Adrenal gland (tissue), 5 donors: ENCODE results near the gene ATF6.

Experiments used
- POLR2A ChIP-seq, 2 donors: fragments of 450-650 bp; IDR thresholded peaks; one replicate each; pipeline ENCODE4 v1.6.1; 2017; ENCODE audit warnings: antibody characterized with exemption in 2 of 2, mild to moderate bottlenecking in 2 of 2, moderate library complexity in 1 of 2
- TF ChIP-seq, protein P1 (sequence below), 6 experiments: fragments of 450-650 bp in 4 of 6; fragments of 200-600 bp in 2 of 6; sonication (generic) in 1 of 6; IDR thresholded peaks; 1 replicate in 5 of 6; 2 replicates in 1 of 6; pipeline versions ENCODE4 v1.5.1 to v1.8.0; 2016 to 2021; ENCODE audit warnings: antibody characterized with exemption in 6 of 6, mild to moderate bottlenecking in 2 of 6, moderate library complexity in 1 of 6
- donor health status: DM: no; HTN: no; CAD: no.

DNA sequence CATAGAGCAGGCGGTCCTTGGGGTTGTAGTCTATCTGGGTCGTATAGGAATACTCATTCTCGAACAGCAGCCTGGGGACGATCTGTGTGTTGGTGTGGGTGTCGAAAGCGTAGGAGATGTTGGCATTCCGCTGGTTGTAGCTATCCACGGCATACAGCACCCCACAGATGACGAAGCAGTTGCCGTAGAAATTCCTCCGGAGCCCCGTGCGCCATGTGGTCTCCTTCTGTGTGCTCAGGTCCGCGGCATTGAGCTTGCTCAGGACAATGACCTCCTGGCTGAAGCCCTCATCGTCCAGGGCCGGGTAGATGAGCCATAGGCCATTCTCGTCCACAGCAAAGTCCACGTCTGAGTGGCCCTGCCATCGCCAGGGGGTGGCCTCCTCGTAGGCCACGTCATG is 217.6 kb downstream of the ATF6 start:
- no peak for TF ChIP-seq POLR2A (IDR thresholded peaks at IDR 0.05)
- TF ChIP-seq, protein P1, sequence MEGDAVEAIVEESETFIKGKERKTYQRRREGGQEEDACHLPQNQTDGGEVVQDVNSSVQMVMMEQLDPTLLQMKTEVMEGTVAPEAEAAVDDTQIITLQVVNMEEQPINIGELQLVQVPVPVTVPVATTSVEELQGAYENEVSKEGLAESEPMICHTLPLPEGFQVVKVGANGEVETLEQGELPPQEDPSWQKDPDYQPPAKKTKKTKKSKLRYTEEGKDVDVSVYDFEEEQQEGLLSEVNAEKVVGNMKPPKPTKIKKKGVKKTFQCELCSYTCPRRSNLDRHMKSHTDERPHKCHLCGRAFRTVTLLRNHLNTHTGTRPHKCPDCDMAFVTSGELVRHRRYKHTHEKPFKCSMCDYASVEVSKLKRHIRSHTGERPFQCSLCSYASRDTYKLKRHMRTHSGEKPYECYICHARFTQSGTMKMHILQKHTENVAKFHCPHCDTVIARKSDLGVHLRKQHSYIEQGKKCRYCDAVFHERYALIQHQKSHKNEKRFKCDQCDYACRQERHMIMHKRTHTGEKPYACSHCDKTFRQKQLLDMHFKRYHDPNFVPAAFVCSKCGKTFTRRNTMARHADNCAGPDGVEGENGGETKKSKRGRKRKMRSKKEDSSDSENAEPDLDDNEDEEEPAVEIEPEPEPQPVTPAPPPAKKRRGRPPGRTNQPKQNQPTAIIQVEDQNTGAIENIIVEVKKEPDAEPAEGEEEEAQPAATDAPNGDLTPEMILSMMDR (IDR thresholded peaks at IDR 0.05): no peak
